Liver (tissue), 9 donors: ENCODE measurements around the gene FBXW5. TPM values are rescaled to one million over a fixed set of nuclear protein-coding genes. Genes with fewer than 3 reads are reported as not detected.

Experiments
- DNase-seq: peaks from one replicate; pipeline ENCODE4 v3.0.0-alpha.2; 2017; ENCODE audit warnings: low spot score
- H3K27ac ChIP-seq, 2 donors: one replicate each; pipeline ENCODE4 v1.7.0; 2013; ENCODE audit warnings: inconsistent platforms in 2 of 2, low read length in 2 of 2, control low read depth in 1 of 2, low read depth in 1 of 2, mild to moderate bottlenecking in 1 of 2
- H3K27me3 ChIP-seq, 4 donors: one replicate each; pipeline versions ENCODE4 v1.6.1 to v1.7.0; 2013; ENCODE audit warnings: low read length in 3 of 4, inconsistent platforms in 1 of 4, mild to moderate bottlenecking in 1 of 4, moderate library complexity in 1 of 4; ENCODE audit not compliant: control insufficient read depth in 4 of 4, insufficient read depth in 4 of 4
- H3K36me3 ChIP-seq, 4 donors: one replicate each; pipeline versions ENCODE4 v1.6.1 to v1.7.0; 2013; ENCODE audit warnings: low read length in 3 of 4, mild to moderate bottlenecking in 3 of 4, low read depth in 1 of 4, moderate library complexity in 1 of 4; ENCODE audit not compliant: control insufficient read depth in 4 of 4, insufficient read depth in 3 of 4
- H3K4me1 ChIP-seq, 4 donors: one replicate each; pipeline versions ENCODE4 v1.6.1 to v1.7.0; 2013; ENCODE audit warnings: low read length in 3 of 4, mild to moderate bottlenecking in 3 of 4, moderate library complexity in 1 of 4; ENCODE audit not compliant: control insufficient read depth in 4 of 4, insufficient read depth in 4 of 4
- H3K4me3 ChIP-seq, 3 donors: one replicate each; pipeline versions ENCODE4 v1.6.1 to v1.7.0; 2013; ENCODE audit warnings: low read length in 3 of 3, control low read depth in 1 of 3, low read depth in 1 of 3, mild to moderate bottlenecking in 1 of 3
- H3K9ac ChIP-seq, 2 donors: one replicate each; pipeline ENCODE4 v1.7.0; 2013; ENCODE audit warnings: low read length in 2 of 2, mild to moderate bottlenecking in 2 of 2, moderate library complexity in 2 of 2, control low read depth in 1 of 2, low read depth in 1 of 2
- H3K9me3 ChIP-seq, 4 donors: one replicate each; pipeline versions ENCODE4 v1.6.1 to v1.7.0; 2013; ENCODE audit warnings: low read length in 3 of 4; ENCODE audit not compliant: control insufficient read depth in 4 of 4
- ATF3 ChIP-seq: IDR thresholded peaks from 2 replicates; pipeline ENCODE4 v1.6.1; 2016; ENCODE audit warnings: antibody characterized with exemption
- EGR1 ChIP-seq, 2 donors: IDR thresholded peaks; 2 replicates each; pipeline ENCODE4 v1.6.1; 2016 to 2018; ENCODE audit warnings: antibody characterized with exemption in 2 of 2, low read depth in 2 of 2
- FOXA1 ChIP-seq: IDR thresholded peaks from 2 replicates; pipeline ENCODE4 v1.6.1; 2016; ENCODE audit warnings: antibody characterized with exemption
- FOXA2 ChIP-seq: IDR thresholded peaks from 2 replicates; pipeline ENCODE4 v1.6.1; 2016; ENCODE audit warnings: antibody characterized with exemption
- GABPA ChIP-seq, 2 donors: IDR thresholded peaks in 1 of 2; conservative IDR thresholded peaks in 1 of 2; 2 replicates each; pipeline ENCODE4 v1.6.1; 2016; ENCODE audit warnings: antibody characterized with exemption in 2 of 2, mild to moderate bottlenecking in 1 of 2, moderate library complexity in 1 of 2
- HNF4A ChIP-seq, 2 donors: conservative IDR thresholded peaks; 2 replicates each; pipeline ENCODE4 v1.6.1; 2016; ENCODE audit warnings: antibody characterized with exemption in 2 of 2, mild to moderate bottlenecking in 2 of 2
- JUND ChIP-seq, 2 donors: IDR thresholded peaks; 2 replicates each; pipeline ENCODE4 v1.6.1; 2016; ENCODE audit warnings: antibody characterized with exemption in 2 of 2
- NR2F2 ChIP-seq: IDR thresholded peaks from 2 replicates; pipeline ENCODE4 v1.6.1; 2016; ENCODE audit warnings: antibody characterized with exemption
- RAD21 ChIP-seq, 2 donors: IDR thresholded peaks; 2 replicates each; pipeline ENCODE4 v1.6.1; 2016; ENCODE audit warnings: antibody characterized with exemption in 2 of 2, mild to moderate bottlenecking in 2 of 2
- SP1 ChIP-seq: IDR thresholded peaks from 2 replicates; pipeline ENCODE4 v1.6.1; 2018; ENCODE audit warnings: antibody characterized with exemption, mild to moderate bottlenecking
- TAF1 ChIP-seq: conservative IDR thresholded peaks from 2 replicates; pipeline ENCODE4 v1.6.1; 2016; ENCODE audit warnings: antibody characterized with exemption, mild to moderate bottlenecking
- YY1 ChIP-seq: IDR thresholded peaks from 2 replicates; pipeline ENCODE4 v1.6.1; 2016; ENCODE audit warnings: antibody characterized with exemption, mild to moderate bottlenecking
- ZBTB33 ChIP-seq: IDR thresholded peaks from 2 replicates; pipeline ENCODE4 v1.6.1; 2016; ENCODE audit warnings: antibody characterized with exemption
- WGBS: extraction: QIAGEN DNeasy Blood & Tissue Kit; methylation state at CpG from one replicate; pipeline ENCODE4 v1.1.7; 2013; 5-methylcytosine and 5-hydroxymethylcytosine counted together
- polyA plus RNA-seq, 2 donors: library from polyadenylated mRNA; stranded (reverse) in 1 of 2; unstranded in 1 of 2; fragments of 200-250 nt in 1 of 2; fragments of >200 nt in 1 of 2; fragmentation: Nextera tagmentation in 1 of 2; extraction: Ambion mirVana in 1 of 2; gene quantifications; one replicate each; pipeline versions ENCODE4 v1.2.1 to v1.2.3, GENCODE V29; 2013 to 2015
- total RNA-seq, 2 donors: library from RNA; depleted of rRNA; stranded (reverse); fragments of >200 nt; gene quantifications; one replicate each; pipeline ENCODE4 v1.2.3, GENCODE V29; 2014
- TF ChIP-seq, protein P1 (sequence below): fragments of 150-350 bp; IDR thresholded peaks from 2 replicates; pipeline ENCODE4 v1.5.1; 2017; ENCODE audit warnings: improper control_type of control experiment, low read depth, low read length; ENCODE audit not compliant: missing input control
- TF ChIP-seq, protein P2 (sequence below): IDR thresholded peaks from 2 replicates; pipeline ENCODE4 v1.6.1; 2016; ENCODE audit warnings: antibody characterized with exemption
- TF ChIP-seq, protein P3 (sequence below): IDR thresholded peaks from 2 replicates; pipeline ENCODE4 v1.6.1; 2016; ENCODE audit warnings: antibody characterized with exemption, mild to moderate bottlenecking
- donor health status: healthy.
- donor health status: healthy.
- donor health status: healthy.
- donor health status: healthy.
- donor health status: healthy.

The FBXW5 gene
- total and polyA plus RNA-seq, 4 donors: 64.0 to 163 (median 109) TPM

DNA sequence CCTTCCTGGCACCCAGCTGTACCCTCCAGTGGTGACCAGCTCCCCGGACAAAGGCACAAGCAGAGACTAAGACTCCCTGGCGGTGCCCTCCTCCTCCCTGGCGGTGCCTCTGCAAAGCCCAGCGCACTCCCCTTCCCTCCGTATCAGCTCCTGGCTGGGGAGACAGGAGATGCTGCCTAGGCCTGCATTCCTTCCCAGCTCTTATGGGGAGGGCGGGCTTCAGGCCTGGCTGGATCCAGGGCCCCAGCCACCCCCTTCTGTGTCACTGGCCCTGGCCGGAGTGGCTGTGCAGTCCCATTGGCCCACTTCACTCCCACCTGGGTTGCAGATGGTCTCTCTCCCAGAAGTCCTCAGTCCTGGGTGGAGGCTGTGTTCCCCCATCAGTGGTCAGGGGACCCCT, 13.9 kb upstream of the FBXW5 start:
- WGBS: 95% methylated on average over 7 of the region's 7 CpGs
- no peaks in the 10 kb centered on the region for H3K9me3 ChIP-seq
- no peaks in the 10 kb centered on the region for H3K27me3 ChIP-seq
- no peak for DNase-seq
- TF ChIP-seq ZBTB33 (no peak), RAD21 (IDR thresholded peaks at IDR 0.05) (no peak), TAF1 (no peak)
- TF ChIP-seq, protein P1, sequence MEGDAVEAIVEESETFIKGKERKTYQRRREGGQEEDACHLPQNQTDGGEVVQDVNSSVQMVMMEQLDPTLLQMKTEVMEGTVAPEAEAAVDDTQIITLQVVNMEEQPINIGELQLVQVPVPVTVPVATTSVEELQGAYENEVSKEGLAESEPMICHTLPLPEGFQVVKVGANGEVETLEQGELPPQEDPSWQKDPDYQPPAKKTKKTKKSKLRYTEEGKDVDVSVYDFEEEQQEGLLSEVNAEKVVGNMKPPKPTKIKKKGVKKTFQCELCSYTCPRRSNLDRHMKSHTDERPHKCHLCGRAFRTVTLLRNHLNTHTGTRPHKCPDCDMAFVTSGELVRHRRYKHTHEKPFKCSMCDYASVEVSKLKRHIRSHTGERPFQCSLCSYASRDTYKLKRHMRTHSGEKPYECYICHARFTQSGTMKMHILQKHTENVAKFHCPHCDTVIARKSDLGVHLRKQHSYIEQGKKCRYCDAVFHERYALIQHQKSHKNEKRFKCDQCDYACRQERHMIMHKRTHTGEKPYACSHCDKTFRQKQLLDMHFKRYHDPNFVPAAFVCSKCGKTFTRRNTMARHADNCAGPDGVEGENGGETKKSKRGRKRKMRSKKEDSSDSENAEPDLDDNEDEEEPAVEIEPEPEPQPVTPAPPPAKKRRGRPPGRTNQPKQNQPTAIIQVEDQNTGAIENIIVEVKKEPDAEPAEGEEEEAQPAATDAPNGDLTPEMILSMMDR: no peak
- TF ChIP-seq, protein P2, sequence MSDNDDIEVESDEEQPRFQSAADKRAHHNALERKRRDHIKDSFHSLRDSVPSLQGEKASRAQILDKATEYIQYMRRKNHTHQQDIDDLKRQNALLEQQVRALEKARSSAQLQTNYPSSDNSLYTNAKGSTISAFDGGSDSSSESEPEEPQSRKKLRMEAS: no peak
- H3K27ac ChIP-seq: no peak overlapping the region
- H3K4me3 ChIP-seq: no peak overlapping the region
- H3K4me1 ChIP-seq: no peaks in the 10 kb centered on the region
- H3K36me3 ChIP-seq: no peaks in the 10 kb centered on the region
- H3K9ac ChIP-seq: no peak overlapping the region

DNA sequence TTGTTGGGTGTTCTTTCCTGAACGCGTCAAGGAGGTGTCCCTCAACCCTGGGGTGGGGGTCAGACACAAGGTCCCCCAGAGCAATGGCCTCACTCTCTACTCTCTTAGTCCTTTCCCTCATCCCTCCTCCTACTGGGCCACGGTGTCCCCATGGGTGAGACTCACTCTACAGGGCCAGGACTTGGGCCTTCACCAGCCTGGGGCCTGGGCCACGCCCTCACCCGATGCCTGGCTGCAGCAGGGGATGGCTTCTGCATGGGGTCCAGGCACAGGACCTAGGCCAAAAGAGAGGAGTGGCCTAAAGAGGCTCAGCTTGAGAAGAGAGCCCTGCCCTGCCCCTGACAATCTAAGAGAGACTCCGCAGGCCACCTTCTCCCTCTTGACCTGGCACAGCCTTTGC, 13.4 kb upstream of the FBXW5 start:
- WGBS: 93% methylated on average over 6 of the region's 6 CpGs
- Histone ChIP-seq H3K27ac (no peak overlapping the region), H3K27me3 (no peaks in the 10 kb centered on the region), H3K9me3 (no peaks in the 10 kb centered on the region), H3K9ac (no peak overlapping the region), H3K4me3 (no peak overlapping the region), H3K4me1 (no peaks in the 10 kb centered on the region), H3K36me3 (no peaks in the 10 kb centered on the region)
- DNase-seq: no peak
- no peak for TF ChIP-seq FOXA1
- no peak for TF ChIP-seq ATF3
- no peak for TF ChIP-seq NR2F2
- TF ChIP-seq JUND (IDR thresholded peaks at IDR 0.05): no peak
- no peak for TF ChIP-seq RAD21 (IDR thresholded peaks at IDR 0.05)
- no peak for TF ChIP-seq HNF4A (conservative IDR thresholded peaks at IDR 0.05)
- TF ChIP-seq, protein P3, sequence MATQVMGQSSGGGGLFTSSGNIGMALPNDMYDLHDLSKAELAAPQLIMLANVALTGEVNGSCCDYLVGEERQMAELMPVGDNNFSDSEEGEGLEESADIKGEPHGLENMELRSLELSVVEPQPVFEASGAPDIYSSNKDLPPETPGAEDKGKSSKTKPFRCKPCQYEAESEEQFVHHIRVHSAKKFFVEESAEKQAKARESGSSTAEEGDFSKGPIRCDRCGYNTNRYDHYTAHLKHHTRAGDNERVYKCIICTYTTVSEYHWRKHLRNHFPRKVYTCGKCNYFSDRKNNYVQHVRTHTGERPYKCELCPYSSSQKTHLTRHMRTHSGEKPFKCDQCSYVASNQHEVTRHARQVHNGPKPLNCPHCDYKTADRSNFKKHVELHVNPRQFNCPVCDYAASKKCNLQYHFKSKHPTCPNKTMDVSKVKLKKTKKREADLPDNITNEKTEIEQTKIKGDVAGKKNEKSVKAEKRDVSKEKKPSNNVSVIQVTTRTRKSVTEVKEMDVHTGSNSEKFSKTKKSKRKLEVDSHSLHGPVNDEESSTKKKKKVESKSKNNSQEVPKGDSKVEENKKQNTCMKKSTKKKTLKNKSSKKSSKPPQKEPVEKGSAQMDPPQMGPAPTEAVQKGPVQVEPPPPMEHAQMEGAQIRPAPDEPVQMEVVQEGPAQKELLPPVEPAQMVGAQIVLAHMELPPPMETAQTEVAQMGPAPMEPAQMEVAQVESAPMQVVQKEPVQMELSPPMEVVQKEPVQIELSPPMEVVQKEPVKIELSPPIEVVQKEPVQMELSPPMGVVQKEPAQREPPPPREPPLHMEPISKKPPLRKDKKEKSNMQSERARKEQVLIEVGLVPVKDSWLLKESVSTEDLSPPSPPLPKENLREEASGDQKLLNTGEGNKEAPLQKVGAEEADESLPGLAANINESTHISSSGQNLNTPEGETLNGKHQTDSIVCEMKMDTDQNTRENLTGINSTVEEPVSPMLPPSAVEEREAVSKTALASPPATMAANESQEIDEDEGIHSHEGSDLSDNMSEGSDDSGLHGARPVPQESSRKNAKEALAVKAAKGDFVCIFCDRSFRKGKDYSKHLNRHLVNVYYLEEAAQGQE: no peak
- no peak for TF ChIP-seq EGR1 (IDR thresholded peaks at IDR 0.05; ENCODE audit: low read depth in 2 of 2)
- TF ChIP-seq FOXA2: no peak
- TF ChIP-seq TAF1: no peak
- TF ChIP-seq YY1: no peak
- no peak for TF ChIP-seq GABPA (IDR thresholded peaks at IDR 0.05 in 1 of 2, conservative IDR thresholded peaks at IDR 0.05 in 1 of 2)
- TF ChIP-seq ZBTB33: no peak
- TF ChIP-seq, protein P2: no peak
- no peak for TF ChIP-seq SP1
- TF ChIP-seq, protein P1: no peak
